ENCODE measurements around the gene IER3. TPM values are rescaled to one million over a fixed set of nuclear protein-coding genes. Genes with fewer than 3 reads are reported as not detected.

Gene IER3
- total RNA-seq, 5 donors from 2014 or later (not counting 1 experiment from before 2014, with no cell fraction given) = 8.9 to 30.8 (median 12.4) TPM

GRCh38 chr6:30712441-30712945, 31.9 kb downstream of the IER3 start:
- peak overlapping the region in 1 of 2 donors; percentile 65 for H3K27ac Mint-ChIP-seq
- H3K4me1 ChIP-seq (ENCODE audit: control insufficient read depth in 1 of 2, extremely low read depth in 1 of 2, insufficient read depth in 2 of 2, low read length in 2 of 2) = peaks cover 3 to 21% of the 10 kb centered on the region in 2 experiments
- ATAC-seq (replicated peaks in 1 of 4) (no peak), DNase-seq (no peak)
- POLR2A ChIA-PET = no interaction called here
- H3K27me3 Mint-ChIP-seq = no peaks in the 10 kb centered on the region
- peaks cover 0 to 52% of the 10 kb centered on the region in 2 donors for H3K36me3 ChIP-seq (ENCODE audit: control insufficient read depth in 2 of 2, extremely low read depth in 1 of 2, insufficient read depth in 1 of 2, low read length in 1 of 2)
- WGBS (ENCODE audit: insufficient coverage) = 85% methylated on average over 7 of the region's 7 CpGs
- no peak overlapping the region for H3K4me3 ChIP-seq (ENCODE audit: control insufficient read depth in 1 of 2, extremely low read depth in 1 of 2, low read length in 1 of 2)
- H3K9me3 ChIP-seq = no peaks in the 10 kb centered on the region
- CTCF ChIA-PET = interaction anchor here in 1 of 2 donors (1.1 kb wide), 1 partner anchor 33 kb away, joined by 4 read pairs; no protein-coding TSS in a partner anchor
- peaks cover 56% of the 10 kb centered on the region for H3K36me3 Mint-ChIP-seq
- no peak overlapping the region for H3K4me3 Mint-ChIP-seq
- peaks cover 32 to 51% (median 36%) of the 10 kb centered on the region in 3 donors for H3K4me1 Mint-ChIP-seq
- H3K27ac ChIP-seq (ENCODE audit: low read length) = no peak overlapping the region
- no peaks in the 10 kb centered on the region for H3K9me3 Mint-ChIP-seq
- no peaks in the 10 kb centered on the region for H3K27me3 ChIP-seq (replicated peaks in 1 of 2; ENCODE audit: control insufficient read depth in 2 of 2, extremely low read depth in 1 of 2, insufficient read depth in 2 of 2, low read length in 1 of 2)

- H3K27me3 ChIP-seq (replicated peaks in 1 of 2; ENCODE audit: control insufficient read depth in 2 of 2, extremely low read depth in 1 of 2, insufficient read depth in 2 of 2, low read length in 1 of 2) = no peaks in the 10 kb centered on the region
Observed at GRCh38 chr6:30711758-30712380, 32.5 kb downstream of the IER3 start.

GRCh38 chr6:30709101-30709868, 35.1 kb downstream of the IER3 start:
- no peak overlapping the region for H3K27ac ChIP-seq (ENCODE audit: low read length)
- peaks cover 6 to 57% of the 10 kb centered on the region in 2 donors for H3K36me3 ChIP-seq (ENCODE audit: control insufficient read depth in 2 of 2, extremely low read depth in 1 of 2, insufficient read depth in 1 of 2, low read length in 1 of 2)
- Mint-ChIP-seq H3K27me3 (no peaks in the 10 kb centered on the region), H3K36me3 (peaks cover 66% of the 10 kb centered on the region), H3K27ac (no peak overlapping the region), H3K9me3 (no peaks in the 10 kb centered on the region), H3K4me1 (peaks cover 9 to 20% (median 16%) of the 10 kb centered on the region in 3 donors), H3K4me3 (no peak overlapping the region)
- DNase-seq = no peak
- no peak for ATAC-seq (replicated peaks in 1 of 4)
- WGBS (ENCODE audit: insufficient coverage) = no CpG with 5 or more reads among the region's 2 CpGs
- ChIA-PET POLR2A (no interaction called here), CTCF (no interaction called here)
- H3K4me3 ChIP-seq (ENCODE audit: control insufficient read depth in 1 of 2, extremely low read depth in 1 of 2, low read length in 1 of 2) = no peak overlapping the region
- peaks cover 0 to 7% of the 10 kb centered on the region in 2 experiments for H3K4me1 ChIP-seq (ENCODE audit: control insufficient read depth in 1 of 2, extremely low read depth in 1 of 2, insufficient read depth in 2 of 2, low read length in 2 of 2)
- H3K9me3 ChIP-seq = no peaks in the 10 kb centered on the region
- H3K27me3 ChIP-seq (replicated peaks in 1 of 2; ENCODE audit: control insufficient read depth in 2 of 2, extremely low read depth in 1 of 2, insufficient read depth in 2 of 2, low read length in 1 of 2) = no peaks in the 10 kb centered on the region

More at GRCh38 chr6:30711758-30712380, 32.5 kb downstream of the IER3 start:
- H3K27me3 Mint-ChIP-seq = no peaks in the 10 kb centered on the region
- Histone ChIP-seq H3K9me3 (no peaks in the 10 kb centered on the region), H3K36me3 (ENCODE audit: control insufficient read depth in 2 of 2, extremely low read depth in 1 of 2, insufficient read depth in 1 of 2, low read length in 1 of 2) (peaks cover 0 to 57% of the 10 kb centered on the region in 2 donors), H3K27ac (ENCODE audit: low read length) (no peak overlapping the region), H3K4me3 (ENCODE audit: control insufficient read depth in 1 of 2, extremely low read depth in 1 of 2, low read length in 1 of 2) (no peak overlapping the region), H3K4me1 (ENCODE audit: control insufficient read depth in 1 of 2, extremely low read depth in 1 of 2, insufficient read depth in 2 of 2, low read length in 2 of 2) (peaks cover 3 to 18% of the 10 kb centered on the region in 2 experiments)
- WGBS (ENCODE audit: insufficient coverage) = no CpG with 5 or more reads among the region's 1 CpG
- ChIA-PET CTCF (interaction anchor here in 1 of 2 donors (1.1 kb wide), 1 partner anchor 33 kb away, joined by 4 read pairs; no protein-coding TSS in a partner anchor), POLR2A (no interaction called here)
- no peak overlapping the region for H3K4me3 Mint-ChIP-seq
- no peaks in the 10 kb centered on the region for H3K9me3 Mint-ChIP-seq
- ATAC-seq (replicated peaks in 1 of 4) (no peak), DNase-seq (no peak)
- H3K36me3 Mint-ChIP-seq = peaks cover 57% of the 10 kb centered on the region
- peaks cover 27 to 44% (median 31%) of the 10 kb centered on the region in 3 donors for H3K4me1 Mint-ChIP-seq
- peak overlapping the region in 1 of 2 donors; percentile 65 for H3K27ac Mint-ChIP-seq

- no peak for ATAC-seq (replicated peaks in 1 of 4)
- ChIA-PET CTCF (interaction anchor here in 1 of 2 donors (0.6 kb wide), 1 partner anchor 191 kb away, joined by 5 read pairs; no protein-coding TSS in a partner anchor), POLR2A (interaction anchor here in 1 of 2 donors (0.6 kb wide), 1 partner anchor 1447 kb away, joined by 5 read pairs; no protein-coding TSS in a partner anchor)
- 100% methylated on average over 1 of the region's 6 CpGs for WGBS (ENCODE audit: insufficient coverage)
- Histone ChIP-seq H3K4me1 (ENCODE audit: control insufficient read depth in 1 of 2, extremely low read depth in 1 of 2, insufficient read depth in 2 of 2, low read length in 2 of 2) (peaks cover 0 to 7% of the 10 kb centered on the region in 2 experiments), H3K36me3 (ENCODE audit: control insufficient read depth in 2 of 2, extremely low read depth in 1 of 2, insufficient read depth in 1 of 2, low read length in 1 of 2) (peaks cover 10 to 54% of the 10 kb centered on the region in 2 donors), H3K4me3 (ENCODE audit: control insufficient read depth in 1 of 2, extremely low read depth in 1 of 2, low read length in 1 of 2) (no peak overlapping the region), H3K27me3 (replicated peaks in 1 of 2; ENCODE audit: control insufficient read depth in 2 of 2, extremely low read depth in 1 of 2, insufficient read depth in 2 of 2, low read length in 1 of 2) (no peaks in the 10 kb centered on the region), H3K27ac (ENCODE audit: low read length) (no peak overlapping the region), H3K9me3 (no peaks in the 10 kb centered on the region)
- no peak overlapping the region for H3K27ac Mint-ChIP-seq
- H3K36me3 Mint-ChIP-seq = peaks cover 64% of the 10 kb centered on the region
- H3K4me1 Mint-ChIP-seq = peaks cover 5 to 12% (median 10%) of the 10 kb centered on the region in 3 donors
- no peak for DNase-seq
- H3K9me3 Mint-ChIP-seq = no peaks in the 10 kb centered on the region
- H3K27me3 Mint-ChIP-seq = no peaks in the 10 kb centered on the region
- H3K4me3 Mint-ChIP-seq = no peak overlapping the region
Observed at GRCh38 chr6:30707281-30707850, 37.0 kb downstream of the IER3 start.

- Histone ChIP-seq H3K27me3 (replicated peaks in 1 of 2; ENCODE audit: control insufficient read depth in 2 of 2, extremely low read depth in 1 of 2, insufficient read depth in 2 of 2, low read length in 1 of 2) (no peaks in the 10 kb centered on the region), H3K9me3 (no peaks in the 10 kb centered on the region), H3K36me3 (ENCODE audit: control insufficient read depth in 2 of 2, extremely low read depth in 1 of 2, insufficient read depth in 1 of 2, low read length in 1 of 2) (peaks cover 13 to 38% of the 10 kb centered on the region in 2 donors), H3K4me1 (ENCODE audit: control insufficient read depth in 1 of 2, extremely low read depth in 1 of 2, insufficient read depth in 2 of 2, low read length in 2 of 2) (no peaks in the 10 kb centered on the region), H3K4me3 (ENCODE audit: control insufficient read depth in 1 of 2, extremely low read depth in 1 of 2, low read length in 1 of 2) (no peak overlapping the region), H3K27ac (ENCODE audit: low read length) (no peak overlapping the region)
- WGBS (ENCODE audit: insufficient coverage) = 100% methylated on average over 2 of the region's 4 CpGs
- DNase-seq = no peak
- Mint-ChIP-seq H3K27ac (peak overlapping the region in 1 of 2 donors; percentile 34), H3K27me3 (no peaks in the 10 kb centered on the region), H3K36me3 (peaks cover 54% of the 10 kb centered on the region), H3K4me1 (peaks cover 0 to under 1% (median 0%) of the 10 kb centered on the region in 3 donors), H3K4me3 (no peak overlapping the region), H3K9me3 (no peaks in the 10 kb centered on the region)
- no peak for ATAC-seq (replicated peaks in 1 of 4)
- CTCF ChIA-PET = interaction anchor here in 1 of 2 donors (0.6 kb wide), 1 partner anchor 25 kb away, joined by 4 read pairs; no protein-coding TSS in a partner anchor
- POLR2A ChIA-PET = interaction anchor here in 1 of 2 donors (0.6 to 0.7 kb wide), 2 partner anchors 12 to 896 kb away, joined by 3 to 8 read pairs; no protein-coding TSS in a partner anchor
Observed at GRCh38 chr6:30705620-30706019, 38.7 kb downstream of the IER3 start.

- no peak overlapping the region for H3K4me3 Mint-ChIP-seq
- no peaks in the 10 kb centered on the region for H3K4me1 ChIP-seq (ENCODE audit: control insufficient read depth in 1 of 2, extremely low read depth in 1 of 2, insufficient read depth in 2 of 2, low read length in 2 of 2)
- 100% methylated on average over 4 of the region's 4 CpGs for WGBS (ENCODE audit: insufficient coverage)
- ChIA-PET POLR2A (no interaction called here), CTCF (interaction anchor here in 1 of 2 donors (0.6 kb wide), 1 partner anchor 30 kb away, joined by 3 read pairs; no protein-coding TSS in a partner anchor)
- no peaks in the 10 kb centered on the region for H3K9me3 ChIP-seq
- H3K4me3 ChIP-seq (ENCODE audit: control insufficient read depth in 1 of 2, extremely low read depth in 1 of 2, low read length in 1 of 2) = no peak overlapping the region
- no peak for DNase-seq
- no peaks in the 10 kb centered on the region for H3K27me3 Mint-ChIP-seq
- H3K4me1 Mint-ChIP-seq = no peaks in the 10 kb centered on the region
- H3K36me3 ChIP-seq (ENCODE audit: control insufficient read depth in 2 of 2, extremely low read depth in 1 of 2, insufficient read depth in 1 of 2, low read length in 1 of 2) = peaks cover 13 to 36% of the 10 kb centered on the region in 2 donors
- no peaks in the 10 kb centered on the region for H3K27me3 ChIP-seq (replicated peaks in 1 of 2; ENCODE audit: control insufficient read depth in 2 of 2, extremely low read depth in 1 of 2, insufficient read depth in 2 of 2, low read length in 1 of 2)
- peaks cover 58% of the 10 kb centered on the region for H3K36me3 Mint-ChIP-seq
- H3K27ac ChIP-seq (ENCODE audit: low read length) = no peak overlapping the region
- no peak overlapping the region for H3K27ac Mint-ChIP-seq
- no peaks in the 10 kb centered on the region for H3K9me3 Mint-ChIP-seq
- no peak for ATAC-seq (replicated peaks in 1 of 4)
Observed at GRCh38 chr6:30703821-30704220, 40.5 kb downstream of the IER3 start.
